PC-3 (cell line): Measurements from ENCODE around the gene CIBAR2. TPM values are rescaled to one million over a fixed set of nuclear protein-coding genes. Genes with fewer than 3 reads are reported as not detected.

Source experiments
- ATAC-seq: fragments of 200-7000 bp; cut with Tn5 transposase; 2 replicates; pipeline ENCODE4 v1.9.1; 2020; ENCODE audit warnings: mild to moderate bottlenecking, moderate library complexity
- BruUV-seq: library from RNA; stranded (reverse); fragments of 400-500 nt; replicated peaks from 2 replicates; lab custom pipeline; 2021; lab: Mats Ljungman, UMichigan
- CTCF ChIA-PET: fragments of 300-600 bp; sonication (Branson Sonifier 250); formaldehyde crosslinking; loops from one replicate; lab custom pipeline; 2022; ENCODE audit warnings: antibody characterized with exemption; lab: Charles Lee
- POLR2A ChIA-PET: fragments of 300-600 bp; sonication (Branson Sonifier 250); formaldehyde crosslinking; loops from one replicate; lab custom pipeline; 2022; ENCODE audit warnings: antibody characterized with exemption; ENCODE audit not compliant: unreplicated experiment; lab: Charles Lee
- DNase-seq: peaks from one replicate; pipeline ENCODE4 v3.0.0-alpha.2; 2015
- H2AFZ ChIP-seq: fragments of 300-600 bp; sonication (generic); 2 replicates; pipeline ENCODE4 v1.6.0; 2016; ENCODE audit warnings: antibody characterized with exemption, low read length
- H3F3A ChIP-seq: fragments of 300-600 bp; sonication (generic); one replicate; pipeline ENCODE4 v1.6.0; 2017; ENCODE audit warnings: antibody characterized with exemption, low read length, control low read depth, mild to moderate bottlenecking; ENCODE audit not compliant: unreplicated experiment
- H3K27ac ChIP-seq: fragments of 300-600 bp; sonication (generic); 2 replicates; pipeline ENCODE4 v1.5.1; 2016; ENCODE audit warnings: mild to moderate bottlenecking, low read length
- H3K27me3 ChIP-seq: fragments of 300-600 bp; sonication (generic); 2 replicates; pipeline ENCODE4 v1.6.1; 2016; ENCODE audit warnings: low read length, mixed read lengths
- H3K36me3 ChIP-seq: fragments of 300-600 bp; sonication (generic); 2 replicates; pipeline ENCODE4 v1.6.1; 2016; ENCODE audit warnings: low read depth, mixed run types, low read length, mixed read lengths
- H3K4me1 ChIP-seq: fragments of 300-600 bp; sonication (generic); 2 replicates; pipeline ENCODE4 v1.5.1; 2016; ENCODE audit warnings: low read length; ENCODE audit not compliant: insufficient read depth
- H3K4me2 ChIP-seq: fragments of 300-600 bp; sonication (generic); 2 replicates; pipeline ENCODE4 v1.6.0; 2016; ENCODE audit warnings: low read length
- H3K4me3 ChIP-seq: fragments of 300-600 bp; sonication (generic); 2 replicates; pipeline ENCODE4 v1.5.1; 2016; ENCODE audit warnings: mild to moderate bottlenecking, low read length, mixed read lengths
- H3K79me2 ChIP-seq: fragments of 300-600 bp; sonication (generic); 2 replicates; pipeline ENCODE4 v1.6.1; 2017; ENCODE audit warnings: low read length, mixed read lengths
- H3K9ac ChIP-seq: fragments of 300-600 bp; sonication (generic); 2 replicates; pipeline ENCODE4 v1.6.0; 2016; ENCODE audit warnings: mild to moderate bottlenecking, low read length
- H3K9me2 ChIP-seq: fragments of 300-600 bp; sonication (generic); replicated peaks from 2 replicates; pipeline ENCODE4 v1.6.1; 2016; ENCODE audit warnings: mixed run types, low read length, mixed read lengths
- H3K9me3 ChIP-seq: fragments of 300-600 bp; sonication (generic); 2 replicates; pipeline ENCODE4 v1.6.1; 2016; ENCODE audit warnings: low read length, mixed read lengths
- H4K20me1 ChIP-seq: fragments of 300-600 bp; sonication (generic); 2 replicates; pipeline ENCODE4 v1.6.1; 2016; ENCODE audit warnings: low read length, mixed read lengths
- CTCF ChIP-seq: fragments of 300-600 bp; sonication (generic); conservative IDR thresholded peaks from 2 replicates; pipeline ENCODE4 v1.5.1; 2017; ENCODE audit warnings: antibody characterized with exemption, low read depth, mild to moderate bottlenecking, low read length
- EZH2 ChIP-seq: fragments of 300-600 bp; sonication (generic); IDR thresholded peaks from one replicate; pipeline ENCODE4 v1.6.1; 2017; ENCODE audit warnings: antibody characterized with exemption, mild to moderate bottlenecking, low read length; ENCODE audit not compliant: unreplicated experiment
- EZH2phosphoT487 ChIP-seq: fragments of 300-600 bp; sonication (generic); IDR thresholded peaks from 2 replicates; pipeline ENCODE4 v1.6.1; 2018; ENCODE audit warnings: mild to moderate bottlenecking, antibody characterized with exemption, low read length, borderline replicate concordance
- intact Hi-C: fragments of 100-400 bp; cut with micrococcal nuclease; formaldehyde crosslinking; loops from 2 replicates; pipeline ENCODE4 v1.9.0; 2023
- total RNA-seq: library from RNA; depleted of rRNA; stranded (reverse); fragments of >200 nt; gene quantifications from 2 replicates; pipeline ENCODE4 v1.2.3, GENCODE V29; 2014

The CIBAR2 gene
- total RNA-seq, 1 experiment from 2014 or later, result not detected

GRCh38 chr16:85107532-85107931 lies 4.7 kb downstream of the CIBAR2 start:
- H3K9me2 ChIP-seq, result no peaks in the 10 kb centered on the region
- H3K27ac ChIP-seq, result no peak overlapping the region
- ATAC-seq (no peak), DNase-seq (no peak)
- H3K4me1 ChIP-seq, result no peaks in the 10 kb centered on the region
- no peak overlapping the region for H3K4me3 ChIP-seq
- no peaks in the 10 kb centered on the region for H3F3A ChIP-seq
- ChIA-PET POLR2A (no interaction called here), CTCF (no interaction called here)
- no peaks in the 10 kb centered on the region for H3K79me2 ChIP-seq
- no peak for TF ChIP-seq EZH2
- no peak for TF ChIP-seq EZH2phosphoT487
- no peak overlapping the region for H3K4me2 ChIP-seq
- no peaks in the 10 kb centered on the region for H3K36me3 ChIP-seq
- no TSS peak for BruUV-seq
- intact Hi-C loops, result no loop called here
- H4K20me1 ChIP-seq, result no peaks in the 10 kb centered on the region
- H2AFZ ChIP-seq, result no peak overlapping the region
- H3K27me3 ChIP-seq, result no peaks in the 10 kb centered on the region
- no peaks in the 10 kb centered on the region for H3K9me3 ChIP-seq
- H3K9ac ChIP-seq, result no peak overlapping the region

- no peak for TF ChIP-seq EZH2phosphoT487
- POLR2A ChIA-PET, result no interaction called here
Measured at GRCh38 chr16:85107083-85107482, 5.2 kb downstream of the CIBAR2 start.

GRCh38 chr16:85105475-85105874 lies 6.8 kb downstream of the CIBAR2 start:
- H3K9me3 ChIP-seq, result no peaks in the 10 kb centered on the region
- H4K20me1 ChIP-seq, result no peaks in the 10 kb centered on the region
- H3K27ac ChIP-seq, result no peak overlapping the region
- H2AFZ ChIP-seq, result no peak overlapping the region
- no peaks in the 10 kb centered on the region for H3K4me1 ChIP-seq
- POLR2A ChIA-PET, result no interaction called here
- no peak for ATAC-seq
- no peaks in the 10 kb centered on the region for H3F3A ChIP-seq
- no peak for TF ChIP-seq EZH2
- TF ChIP-seq CTCF, result no peak
- no peak for TF ChIP-seq EZH2phosphoT487
- H3K4me2 ChIP-seq, result no peak overlapping the region
- no peaks in the 10 kb centered on the region for H3K79me2 ChIP-seq
- H3K36me3 ChIP-seq, result no peaks in the 10 kb centered on the region
- no peaks in the 10 kb centered on the region for H3K27me3 ChIP-seq
- intact Hi-C loops, result no loop called here
- DNase-seq, result no peak
- no peak overlapping the region for H3K4me3 ChIP-seq
- BruUV-seq, result no TSS peak
- no peaks in the 10 kb centered on the region for H3K9me2 ChIP-seq
- CTCF ChIA-PET, result interaction anchor here (0.5 kb wide), 1 partner anchor 507 kb away, joined by 4 read pairs; the partner anchor contains the start of gene GSE1
- no peak overlapping the region for H3K9ac ChIP-seq

More at GRCh38 chr16:85107083-85107482, 5.2 kb downstream of the CIBAR2 start:
- DNase-seq, result no peak
- Histone ChIP-seq H3K79me2 (no peaks in the 10 kb centered on the region), H3K27me3 (no peaks in the 10 kb centered on the region), H3K4me1 (no peaks in the 10 kb centered on the region), H3K36me3 (no peaks in the 10 kb centered on the region), H3K9ac (no peak overlapping the region), H3K9me3 (no peaks in the 10 kb centered on the region), H2AFZ (no peak overlapping the region), H3K9me2 (no peaks in the 10 kb centered on the region), H3K4me3 (no peak overlapping the region), H3F3A (no peaks in the 10 kb centered on the region), H3K27ac (no peak overlapping the region), H3K4me2 (no peak overlapping the region), H4K20me1 (no peaks in the 10 kb centered on the region)
- CTCF ChIA-PET, result no interaction called here
- BruUV-seq, result no TSS peak
- intact Hi-C loops, result no loop called here
- ATAC-seq, result no peak
